K562 (cell line): ENCODE data around the gene ZDHHC14. TPM values are rescaled to one million over a fixed set of nuclear protein-coding genes. Genes with fewer than 3 reads are reported as not detected.
A peak's percentile ranks its signal among the peaks of the same experiment; 100 is the strongest.

Source experiments
- BACH1 ChIP-seq: fragments of 200-800 bp; sonication (Bioruptor generic); IDR thresholded peaks from 2 replicates; pipeline ENCODE4 v1.6.1; 2016; ENCODE audit warnings: missing genetic modification characterization, missing compliant biosample characterization
- CREBBP ChIP-seq: IDR thresholded peaks from one replicate; pipeline ENCODE4 v1.6.1; 2012; ENCODE audit warnings: low read depth, mild to moderate bottlenecking, control low read depth, inconsistent platforms, low read length
- FOXA3 ChIP-seq, 2 experiments: fragments of 450-650 bp in 1 of 2; sonication (generic) in 1 of 2; formaldehyde crosslinking; IDR thresholded peaks in 1 of 2; conservative IDR thresholded peaks in 1 of 2; 2 replicates each; pipeline versions ENCODE4 v1.4.0 to v1.8.0; 2020 to 2022; ENCODE audit warnings: mild to moderate bottlenecking in 2 of 2, missing genetic modification reagents in 1 of 2
- FOXJ3 ChIP-seq: sonication (generic); formaldehyde crosslinking; IDR thresholded peaks from 2 replicates; pipeline ENCODE4 v1.4.0; 2020; ENCODE audit warnings: mild to moderate bottlenecking, missing genetic modification reagents
- KLF13 ChIP-seq: fragments of 450-650 bp; IDR thresholded peaks from 2 replicates; pipeline ENCODE4 v1.6.1; 2016; ENCODE audit warnings: missing genetic modification characterization, low read depth, mild to moderate bottlenecking, missing compliant biosample characterization, moderate library complexity, borderline replicate concordance
- PTTG1 ChIP-seq: fragments of 450-650 bp; IDR thresholded peaks from 2 replicates; pipeline ENCODE4 v1.6.1; 2016; ENCODE audit warnings: low read depth, mild to moderate bottlenecking, missing genetic modification characterization, missing compliant biosample characterization
- ZNF212 ChIP-seq: fragments of 450-650 bp; formaldehyde crosslinking; IDR thresholded peaks from 2 replicates; pipeline ENCODE4 v1.4.0; 2020; ENCODE audit warnings: mild to moderate bottlenecking
- ZNF217 ChIP-seq: sonication (generic); formaldehyde crosslinking; IDR thresholded peaks from 2 replicates; pipeline ENCODE4 v1.8.0; 2022; ENCODE audit warnings: mild to moderate bottlenecking, missing genetic modification reagents
- ZNF584 ChIP-seq: fragments of 200-800 bp; sonication (Bioruptor generic); IDR thresholded peaks from 2 replicates; pipeline ENCODE4 v1.6.1; 2016; ENCODE audit warnings: low read depth, mild to moderate bottlenecking, missing genetic modification characterization, missing compliant biosample characterization
- ZNF717 ChIP-seq: fragments of 250-450 bp; sonication (Bioruptor Pico); IDR thresholded peaks from 2 replicates; pipeline ENCODE4 v1.5.0; 2021
- ZNF764 ChIP-seq: fragments of 250-450 bp; sonication (Bioruptor Pico); IDR thresholded peaks from 2 replicates; pipeline ENCODE4 v1.4.0; 2020; ENCODE audit warnings: low read depth, mild to moderate bottlenecking, moderate library complexity
- polyA plus RNA-seq, 8 experiments: library from polyadenylated mRNA; depleted of rRNA in 4 of 8; stranded (reverse) in 5 of 8; unstranded in 3 of 8; fragments of >200 nt; fragmentation: Nextera tagmentation in 2 of 8; fragmentation: Illumina TruSeq in 1 of 8; extraction: Ambion mirVana in 2 of 8; extraction: Trizol in 1 of 8; gene quantifications; 2 replicates each; pipeline versions ENCODE4 v1.2.1 to v1.2.3, GENCODE V29; 2011 to 2014; ENCODE audit warnings: inconsistent platforms in 1 of 8, missing spikeins in 1 of 8
- total RNA-seq, 7 experiments: library from RNA; depleted of rRNA in 6 of 7; stranded (reverse); fragments of >200 nt in 6 of 7; fragmentation: Illumina TruSeq in 2 of 7; extraction: Trizol in 2 of 7; gene quantifications; 2 replicates each; pipeline versions ENCODE4 v1.2.1 to v1.2.3, GENCODE V29; 2011 to 2021; ENCODE audit warnings: low replicate concordance in 1 of 7
- TF ChIP-seq, protein P1 (sequence below): fragments of 450-650 bp; formaldehyde crosslinking; IDR thresholded peaks from 2 replicates; pipeline ENCODE4 v1.4.0; 2020; ENCODE audit warnings: mild to moderate bottlenecking, moderate library complexity
- TF ChIP-seq, protein P2 (sequence below), 3 experiments: fragments of 200-800 bp in 1 of 3; fragments of 250-450 bp in 1 of 3; fragments of 450-650 bp in 1 of 3; sonication (Bioruptor Pico) in 1 of 3; sonication (Bioruptor generic) in 1 of 3; formaldehyde crosslinking in 1 of 3; IDR thresholded peaks; 2 replicates each; pipeline versions ENCODE4 v1.6.1 to v1.8.0; 2016 to 2022; ENCODE audit warnings: mild to moderate bottlenecking in 2 of 3, missing genetic modification characterization in 2 of 3, missing compliant biosample characterization in 1 of 3, moderate library complexity in 1 of 3
- TF ChIP-seq, protein P3 (sequence below): fragments of 450-650 bp; IDR thresholded peaks from 2 replicates; pipeline ENCODE4 v1.6.1; 2014; ENCODE audit warnings: low read depth, mild to moderate bottlenecking, moderate library complexity, borderline replicate concordance

ZDHHC14 gene
- total and polyA plus RNA-seq, 9 of the 15 experiments (the other 6 are each of a cell fraction or from before 2014, with no cell fraction given), result 0.92 to 23.1 (median 13.8) TPM

DNA sequence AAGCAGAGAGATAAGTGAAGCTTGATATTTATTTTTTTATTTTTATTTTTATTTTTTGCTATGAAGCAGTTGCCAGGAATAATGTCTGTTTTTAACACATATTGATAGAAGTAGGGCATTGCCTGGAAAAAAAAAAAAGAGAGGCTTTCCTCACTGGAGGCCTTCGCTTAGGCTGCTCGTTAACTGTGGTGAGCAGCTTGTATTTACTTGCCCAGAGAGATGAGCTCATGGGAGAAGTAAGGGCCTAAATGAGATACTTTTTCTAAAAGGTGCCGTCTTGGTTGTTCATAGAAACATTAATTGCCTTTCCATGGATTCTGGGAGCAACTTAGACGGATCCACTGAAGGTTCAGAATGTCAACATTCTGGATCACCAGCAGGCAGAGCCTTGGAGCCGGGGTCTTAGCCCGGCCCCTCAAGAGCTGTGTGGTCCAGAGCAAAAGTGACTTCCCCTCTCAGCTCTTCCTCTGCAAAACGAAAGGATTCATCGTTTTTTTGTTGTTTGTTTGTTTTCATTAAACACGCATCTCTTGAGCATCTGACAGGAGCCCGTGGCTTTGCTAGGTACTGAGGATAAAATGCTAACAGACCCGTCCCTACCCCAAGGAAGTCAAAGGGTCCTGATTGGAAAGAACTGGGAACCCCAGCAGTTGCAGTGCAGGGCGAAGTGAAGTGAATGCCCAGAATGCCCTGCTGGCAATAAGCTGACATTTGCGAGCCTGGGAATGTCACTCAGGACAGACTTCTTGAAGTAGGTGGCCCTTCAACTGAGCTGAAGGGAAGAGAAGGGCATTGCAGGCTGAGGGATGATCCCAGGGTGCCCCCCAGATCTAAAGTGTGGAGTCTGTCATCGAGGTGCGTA lies 138.5 kb downstream of the ZDHHC14 start (continued):
- TF ChIP-seq, protein P1, sequence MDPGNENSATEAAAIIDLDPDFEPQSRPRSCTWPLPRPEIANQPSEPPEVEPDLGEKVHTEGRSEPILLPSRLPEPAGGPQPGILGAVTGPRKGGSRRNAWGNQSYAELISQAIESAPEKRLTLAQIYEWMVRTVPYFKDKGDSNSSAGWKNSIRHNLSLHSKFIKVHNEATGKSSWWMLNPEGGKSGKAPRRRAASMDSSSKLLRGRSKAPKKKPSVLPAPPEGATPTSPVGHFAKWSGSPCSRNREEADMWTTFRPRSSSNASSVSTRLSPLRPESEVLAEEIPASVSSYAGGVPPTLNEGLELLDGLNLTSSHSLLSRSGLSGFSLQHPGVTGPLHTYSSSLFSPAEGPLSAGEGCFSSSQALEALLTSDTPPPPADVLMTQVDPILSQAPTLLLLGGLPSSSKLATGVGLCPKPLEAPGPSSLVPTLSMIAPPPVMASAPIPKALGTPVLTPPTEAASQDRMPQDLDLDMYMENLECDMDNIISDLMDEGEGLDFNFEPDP (CRISPR knock-in tag), result no peak
- TF ChIP-seq ZNF212 (CRISPR knock-in tag) (no peak), FOXA3 (CRISPR knock-in tag; conservative IDR thresholded peaks at IDR 0.05 in 1 of 2, IDR thresholded peaks at IDR 0.05 in 1 of 2) (peak in 1 of 2 experiments; percentile 44; a peak in 1 of 4 replicates), ZNF217 (no peak), ZNF584 (CRISPR knock-in tag) (peak; percentile 8; the same call in 1 of the 2 replicates), BACH1 (tag) (0 out of 2 replicates have a peak, but pooled peaks have one; percentile 3), ZNF717 (CRISPR knock-in tag) (no peak), FOXJ3 (no peak), KLF13 (tag) (0 out of 2 replicates have a peak, but pooled peaks have one; percentile 10), CREBBP (no peak), ZNF764 (CRISPR knock-in tag) (no peak), PTTG1 (tag) (no peak)
- TF ChIP-seq, protein P2, sequence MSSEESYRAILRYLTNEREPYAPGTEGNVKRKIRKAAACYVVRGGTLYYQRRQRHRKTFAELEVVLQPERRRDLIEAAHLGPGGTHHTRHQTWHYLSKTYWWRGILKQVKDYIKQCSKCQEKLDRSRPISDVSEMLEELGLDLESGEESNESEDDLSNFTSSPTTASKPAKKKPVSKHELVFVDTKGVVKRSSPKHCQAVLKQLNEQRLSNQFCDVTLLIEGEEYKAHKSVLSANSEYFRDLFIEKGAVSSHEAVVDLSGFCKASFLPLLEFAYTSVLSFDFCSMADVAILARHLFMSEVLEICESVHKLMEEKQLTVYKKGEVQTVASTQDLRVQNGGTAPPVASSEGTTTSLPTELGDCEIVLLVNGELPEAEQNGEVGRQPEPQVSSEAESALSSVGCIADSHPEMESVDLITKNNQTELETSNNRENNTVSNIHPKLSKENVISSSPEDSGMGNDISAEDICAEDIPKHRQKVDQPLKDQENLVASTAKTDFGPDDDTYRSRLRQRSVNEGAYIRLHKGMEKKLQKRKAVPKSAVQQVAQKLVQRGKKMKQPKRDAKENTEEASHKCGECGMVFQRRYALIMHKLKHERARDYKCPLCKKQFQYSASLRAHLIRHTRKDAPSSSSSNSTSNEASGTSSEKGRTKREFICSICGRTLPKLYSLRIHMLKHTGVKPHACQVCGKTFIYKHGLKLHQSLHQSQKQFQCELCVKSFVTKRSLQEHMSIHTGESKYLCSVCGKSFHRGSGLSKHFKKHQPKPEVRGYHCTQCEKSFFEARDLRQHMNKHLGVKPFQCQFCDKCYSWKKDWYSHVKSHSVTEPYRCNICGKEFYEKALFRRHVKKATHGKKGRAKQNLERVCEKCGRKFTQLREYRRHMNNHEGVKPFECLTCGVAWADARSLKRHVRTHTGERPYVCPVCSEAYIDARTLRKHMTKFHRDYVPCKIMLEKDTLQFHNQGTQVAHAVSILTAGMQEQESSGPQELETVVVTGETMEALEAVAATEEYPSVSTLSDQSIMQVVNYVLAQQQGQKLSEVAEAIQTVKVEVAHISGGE (CRISPR knock-in tag; IDR thresholded peaks at IDR 0.05), result peak in 1 of 3 experiments; percentile 12; a peak in 1 of 6 replicates
- TF ChIP-seq, protein P3, sequence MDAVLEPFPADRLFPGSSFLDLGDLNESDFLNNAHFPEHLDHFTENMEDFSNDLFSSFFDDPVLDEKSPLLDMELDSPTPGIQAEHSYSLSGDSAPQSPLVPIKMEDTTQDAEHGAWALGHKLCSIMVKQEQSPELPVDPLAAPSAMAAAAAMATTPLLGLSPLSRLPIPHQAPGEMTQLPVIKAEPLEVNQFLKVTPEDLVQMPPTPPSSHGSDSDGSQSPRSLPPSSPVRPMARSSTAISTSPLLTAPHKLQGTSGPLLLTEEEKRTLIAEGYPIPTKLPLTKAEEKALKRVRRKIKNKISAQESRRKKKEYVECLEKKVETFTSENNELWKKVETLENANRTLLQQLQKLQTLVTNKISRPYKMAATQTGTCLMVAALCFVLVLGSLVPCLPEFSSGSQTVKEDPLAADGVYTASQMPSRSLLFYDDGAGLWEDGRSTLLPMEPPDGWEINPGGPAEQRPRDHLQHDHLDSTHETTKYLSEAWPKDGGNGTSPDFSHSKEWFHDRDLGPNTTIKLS, result no peak
